ENCODE results near the gene MYOM3. TPM values are rescaled to one million over a fixed set of nuclear protein-coding genes. Genes with fewer than 3 reads are reported as not detected.

MYOM3 gene
- polyA plus RNA-seq, 1 donor (not counting 4 experiments of a cell fraction or from before 2014, with no cell fraction given): 0.49 TPM

DNA sequence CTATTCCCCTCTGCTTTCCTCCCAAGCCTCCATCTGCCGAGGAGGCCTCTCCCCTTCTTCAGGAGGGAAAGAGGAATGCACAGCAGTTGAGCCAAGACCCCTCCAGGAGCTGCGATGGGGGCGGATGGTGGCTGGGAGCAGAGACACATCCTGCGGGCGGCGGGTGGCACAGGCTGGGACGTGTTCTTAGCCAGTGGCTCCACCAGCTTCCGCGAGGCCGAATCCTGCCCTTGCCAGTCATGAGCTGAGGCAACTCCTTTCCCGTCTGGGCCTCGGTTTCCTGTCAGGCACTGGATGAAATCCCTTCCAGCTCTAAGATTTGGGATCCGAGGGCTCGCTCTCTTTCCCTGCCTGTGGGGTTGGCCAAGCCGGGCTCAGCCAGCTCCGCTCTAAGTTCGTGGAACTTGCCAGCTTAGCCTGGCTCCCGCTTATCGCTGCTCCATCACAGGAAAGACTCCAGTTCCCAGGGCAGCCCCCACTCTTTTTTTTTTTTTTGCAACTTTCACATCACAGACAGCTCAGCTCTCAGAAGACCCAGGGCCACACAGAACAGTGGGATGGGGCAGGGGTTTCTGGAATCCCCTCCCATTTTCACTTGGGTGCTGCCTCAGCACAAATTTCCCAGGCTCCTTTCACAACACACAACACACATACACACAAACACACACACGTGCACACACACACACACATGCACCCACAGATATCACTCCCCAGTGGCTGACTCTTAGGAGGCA lies 506 bp downstream of the MYOM3 start:
- no peak for TF ChIP-seq EZH2 (IDR thresholded peaks at IDR 0.05; ENCODE audit: low read length)
- H3K36me3 ChIP-seq (ENCODE audit: control insufficient read depth in 2 of 2, extremely low read depth in 1 of 2, insufficient read depth in 2 of 2, low read length in 2 of 2): no peaks in the 10 kb centered on the region
- H4K20me1 ChIP-seq (ENCODE audit: control insufficient read depth, extremely low read depth, insufficient read depth, low read length): no peaks in the 10 kb centered on the region
- peak overlapping the region; percentile 88 for H2AFZ ChIP-seq (ENCODE audit: control insufficient read depth, low read length)
- H3K27ac ChIP-seq (ENCODE audit: control insufficient read depth, insufficient read depth, low read length): peak overlapping the region; percentile 46
- peaks cover 37% of the 10 kb centered on the region for H3K4me1 ChIP-seq (ENCODE audit: control insufficient read depth, extremely low read depth, insufficient read depth, low read length)
- peak overlapping the region; percentile 35 for H3K9ac ChIP-seq (ENCODE audit: control insufficient read depth, extremely low read depth, insufficient read depth, low read length)
- peak overlapping the region; percentile 83 for H3K4me2 ChIP-seq (ENCODE audit: control insufficient read depth, extremely low read depth, insufficient read depth, low read depth, low read length)
- H3K79me2 ChIP-seq (ENCODE audit: control insufficient read depth, insufficient read depth, low read length): no peaks in the 10 kb centered on the region
- H3K4me3 ChIP-seq (ENCODE audit: control insufficient read depth in 2 of 3, extremely low read depth in 1 of 3, insufficient read depth in 2 of 3, low read depth in 1 of 3, low read length in 3 of 3): peak overlapping the region in 1 of 3 experiments; percentile 4
- DNase-seq (ENCODE audit: low read depth, low spot score) (no peak), FAIRE-seq (peak; percentile 71)
- H3K9me3 ChIP-seq (ENCODE audit: control insufficient read depth, low read depth, low read length): no peaks in the 10 kb centered on the region
- dilution Hi-C loops (cut with MboI; ENCODE audit: extremely low pct_ligation_motif_present, low sequenced_read_pairs): no loop called here
- H3K9me1 ChIP-seq (ENCODE audit: control insufficient read depth, extremely low read depth, insufficient read depth, low read length): no peaks in the 10 kb centered on the region
- H3K27me3 ChIP-seq (ENCODE audit: control insufficient read depth, extremely low read depth, insufficient read depth, low read length): no peaks in the 10 kb centered on the region

DNA sequence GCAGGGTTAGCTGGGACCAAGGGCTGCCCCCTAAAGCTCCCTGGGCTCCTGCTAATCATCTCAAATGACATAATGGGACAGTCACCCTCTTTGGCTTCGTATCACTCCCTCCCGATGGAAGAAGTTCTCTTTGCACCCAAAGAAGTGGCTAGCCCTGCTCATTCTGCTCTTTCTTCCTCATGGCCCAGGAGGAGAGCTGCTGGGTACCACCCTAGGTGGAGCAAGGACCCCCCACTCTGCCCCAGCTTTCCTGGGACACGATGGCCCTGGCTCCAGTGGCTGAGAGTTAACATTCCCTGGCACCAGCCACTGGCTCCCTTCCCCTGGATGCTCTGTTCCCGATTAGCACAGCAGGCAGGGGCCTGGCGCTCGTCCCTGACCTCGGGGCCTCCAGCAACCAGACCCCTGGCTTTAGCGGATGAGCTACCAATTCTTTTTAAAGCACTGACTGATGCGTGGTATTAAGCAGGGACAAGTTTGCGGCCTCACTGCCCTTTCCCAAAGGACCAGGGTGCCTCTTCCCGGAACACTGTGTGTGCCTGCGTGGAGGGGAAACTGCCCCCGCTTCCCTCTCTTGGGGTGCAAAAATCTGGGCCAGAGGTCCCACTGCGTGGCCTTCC lies 1.2 kb downstream of the MYOM3 start:
- TF ChIP-seq, protein P1, sequence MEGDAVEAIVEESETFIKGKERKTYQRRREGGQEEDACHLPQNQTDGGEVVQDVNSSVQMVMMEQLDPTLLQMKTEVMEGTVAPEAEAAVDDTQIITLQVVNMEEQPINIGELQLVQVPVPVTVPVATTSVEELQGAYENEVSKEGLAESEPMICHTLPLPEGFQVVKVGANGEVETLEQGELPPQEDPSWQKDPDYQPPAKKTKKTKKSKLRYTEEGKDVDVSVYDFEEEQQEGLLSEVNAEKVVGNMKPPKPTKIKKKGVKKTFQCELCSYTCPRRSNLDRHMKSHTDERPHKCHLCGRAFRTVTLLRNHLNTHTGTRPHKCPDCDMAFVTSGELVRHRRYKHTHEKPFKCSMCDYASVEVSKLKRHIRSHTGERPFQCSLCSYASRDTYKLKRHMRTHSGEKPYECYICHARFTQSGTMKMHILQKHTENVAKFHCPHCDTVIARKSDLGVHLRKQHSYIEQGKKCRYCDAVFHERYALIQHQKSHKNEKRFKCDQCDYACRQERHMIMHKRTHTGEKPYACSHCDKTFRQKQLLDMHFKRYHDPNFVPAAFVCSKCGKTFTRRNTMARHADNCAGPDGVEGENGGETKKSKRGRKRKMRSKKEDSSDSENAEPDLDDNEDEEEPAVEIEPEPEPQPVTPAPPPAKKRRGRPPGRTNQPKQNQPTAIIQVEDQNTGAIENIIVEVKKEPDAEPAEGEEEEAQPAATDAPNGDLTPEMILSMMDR (optimal IDR thresholded peaks at IDR 0.05 in 1 of 3, IDR thresholded peaks at IDR 0.05 in 1 of 3, conservative IDR thresholded peaks at IDR 0.05 in 1 of 3; ENCODE audit: extremely low read depth in 1 of 3, insufficient read depth in 2 of 3, low read length in 3 of 3): no peak
- TF ChIP-seq EZH2 (IDR thresholded peaks at IDR 0.05; ENCODE audit: low read length): no peak
- H3K4me3 ChIP-seq (ENCODE audit: control insufficient read depth in 2 of 3, extremely low read depth in 1 of 3, insufficient read depth in 2 of 3, low read depth in 1 of 3, low read length in 3 of 3): no peak overlapping the region
- H3K27me3 ChIP-seq (ENCODE audit: control insufficient read depth, extremely low read depth, insufficient read depth, low read length): no peaks in the 10 kb centered on the region
- H3K9ac ChIP-seq (ENCODE audit: control insufficient read depth, extremely low read depth, insufficient read depth, low read length): peak overlapping the region; percentile 35
- no peaks in the 10 kb centered on the region for H3K79me2 ChIP-seq (ENCODE audit: control insufficient read depth, insufficient read depth, low read length)
- FAIRE-seq: no peak
- peak overlapping the region; percentile 83 for H3K4me2 ChIP-seq (ENCODE audit: control insufficient read depth, extremely low read depth, insufficient read depth, low read depth, low read length)
- peaks cover 37% of the 10 kb centered on the region for H3K4me1 ChIP-seq (ENCODE audit: control insufficient read depth, extremely low read depth, insufficient read depth, low read length)
- peak overlapping the region; percentile 88 for H2AFZ ChIP-seq (ENCODE audit: control insufficient read depth, low read length)
- DNase-seq (ENCODE audit: low read depth, low spot score): no peak
- no peaks in the 10 kb centered on the region for H3K36me3 ChIP-seq (ENCODE audit: control insufficient read depth in 2 of 2, extremely low read depth in 1 of 2, insufficient read depth in 2 of 2, low read length in 2 of 2)
- H4K20me1 ChIP-seq (ENCODE audit: control insufficient read depth, extremely low read depth, insufficient read depth, low read length): no peaks in the 10 kb centered on the region
- peak overlapping the region; percentile 46 for H3K27ac ChIP-seq (ENCODE audit: control insufficient read depth, insufficient read depth, low read length)
- dilution Hi-C loops (cut with MboI; ENCODE audit: extremely low pct_ligation_motif_present, low sequenced_read_pairs): no loop called here
- peaks cover 2% of the 10 kb centered on the region for H3K9me1 ChIP-seq (ENCODE audit: control insufficient read depth, extremely low read depth, insufficient read depth, low read length)
- no peaks in the 10 kb centered on the region for H3K9me3 ChIP-seq (ENCODE audit: control insufficient read depth, low read depth, low read length)
